Measurements from ENCODE around the gene SUPT3H.
"Not testable (repeated sequence)": the region's sequence is repeated elsewhere in the genome, so short reads cannot be mapped to it uniquely, and the experiment has no call there.

The SUPT3H gene

GRCh38 chr6:45320349-45320748 is 57.4 kb downstream of the SUPT3H start:
- DNase-seq: no peak

DNA sequence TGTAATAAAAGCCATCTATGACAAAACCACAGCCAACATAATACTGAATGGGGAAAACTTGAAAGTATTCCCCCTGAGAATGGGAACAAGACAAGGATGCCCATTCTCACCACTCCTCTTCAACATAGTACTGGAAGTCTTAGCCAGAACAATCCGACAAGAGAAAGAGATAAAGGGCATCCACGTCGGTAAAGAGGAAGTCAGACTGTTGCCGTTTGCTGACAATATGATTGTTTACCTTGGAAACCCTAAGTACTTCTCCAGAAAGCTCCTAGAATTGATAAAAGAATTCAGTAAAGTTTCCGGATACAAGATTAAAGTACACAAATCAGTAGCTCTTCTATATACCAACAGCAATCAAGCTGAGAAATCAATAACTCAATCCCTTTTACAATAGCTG is 63.6 kb downstream of the SUPT3H start:
- no peak for DNase-seq

- no peak for DNase-seq
Measured at GRCh38 chr6:45310118-45310788, 67.5 kb downstream of the SUPT3H start.

- no peak for DNase-seq
Measured at GRCh38 chr6:45305546-45305945, 72.2 kb downstream of the SUPT3H start.

- DNase-seq: no peak
Measured at GRCh38 chr6:45302832-45303231, 74.9 kb downstream of the SUPT3H start.

- no peak for DNase-seq
Measured at GRCh38 chr6:45301348-45302142, 76.2 kb downstream of the SUPT3H start.

DNA sequence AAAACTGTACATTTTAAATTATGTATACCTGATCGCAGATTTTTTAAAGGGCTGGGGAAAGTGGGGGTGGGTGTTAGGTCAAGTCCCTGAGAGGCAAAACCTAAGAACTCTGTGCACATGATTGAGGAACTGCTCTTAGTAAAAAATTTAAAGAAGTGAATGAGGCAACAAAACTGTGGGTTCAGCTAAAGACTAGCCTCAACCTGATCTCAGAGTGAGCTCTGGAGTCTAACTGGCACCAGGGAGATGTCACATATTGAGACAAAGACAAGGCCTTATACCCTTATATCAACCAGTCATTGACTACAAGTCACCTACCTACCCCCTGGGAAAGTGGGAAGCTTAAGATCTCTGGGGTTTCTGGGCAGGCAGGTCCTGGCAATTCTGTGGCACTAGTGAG is 77.0 kb downstream of the SUPT3H start:
- no peak for DNase-seq

DNA sequence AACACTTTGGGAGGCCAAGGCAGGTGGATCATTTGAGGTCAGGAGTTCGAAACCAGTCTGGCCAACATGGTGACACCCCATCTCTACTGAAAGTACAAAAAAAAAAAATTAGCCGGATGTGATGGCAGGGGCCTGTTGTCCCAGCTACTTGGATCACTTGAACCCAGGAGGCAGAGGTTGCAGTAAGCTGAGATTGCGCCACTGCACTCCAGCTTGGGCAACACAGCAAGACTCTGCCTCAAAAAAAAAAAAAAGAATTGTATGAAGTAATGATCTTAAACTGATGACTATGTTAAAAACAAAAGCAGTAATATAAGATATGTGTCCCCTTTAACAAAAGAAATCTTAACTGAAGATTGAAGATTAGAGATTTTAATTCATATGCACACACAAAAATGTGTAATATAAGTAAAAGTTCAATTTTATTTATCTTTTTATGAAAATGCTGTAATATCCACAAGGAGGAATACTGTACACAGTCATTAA is 78.6 kb downstream of the SUPT3H start:
- DNase-seq: no peak

DNA sequence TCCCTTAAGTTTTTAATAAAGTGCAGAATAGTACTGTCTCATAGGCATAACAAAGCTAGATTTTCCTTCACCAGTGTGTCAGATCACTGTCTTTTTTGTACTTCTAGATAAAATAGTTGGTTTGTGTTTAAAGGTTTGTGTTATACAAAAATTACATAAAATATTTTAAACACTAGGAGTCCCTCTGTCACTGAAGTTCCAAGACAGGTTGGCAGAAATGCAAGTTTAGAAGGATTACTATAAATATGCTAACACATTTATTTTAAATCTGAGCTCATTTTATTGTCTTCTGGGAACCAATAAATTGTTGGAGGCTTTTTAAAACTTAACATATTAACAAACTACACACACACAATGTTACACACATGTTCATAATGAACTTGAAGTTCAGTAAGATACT is 80.4 kb downstream of the SUPT3H start:
- DNase-seq: no peak

GRCh38 chr6:45294065-45294701 is 83.6 kb downstream of the SUPT3H start:
- not testable (repeated sequence) for DNase-seq

- DNase-seq: no peak
Measured at GRCh38 chr6:45293306-45293705, 84.4 kb downstream of the SUPT3H start.

DNA sequence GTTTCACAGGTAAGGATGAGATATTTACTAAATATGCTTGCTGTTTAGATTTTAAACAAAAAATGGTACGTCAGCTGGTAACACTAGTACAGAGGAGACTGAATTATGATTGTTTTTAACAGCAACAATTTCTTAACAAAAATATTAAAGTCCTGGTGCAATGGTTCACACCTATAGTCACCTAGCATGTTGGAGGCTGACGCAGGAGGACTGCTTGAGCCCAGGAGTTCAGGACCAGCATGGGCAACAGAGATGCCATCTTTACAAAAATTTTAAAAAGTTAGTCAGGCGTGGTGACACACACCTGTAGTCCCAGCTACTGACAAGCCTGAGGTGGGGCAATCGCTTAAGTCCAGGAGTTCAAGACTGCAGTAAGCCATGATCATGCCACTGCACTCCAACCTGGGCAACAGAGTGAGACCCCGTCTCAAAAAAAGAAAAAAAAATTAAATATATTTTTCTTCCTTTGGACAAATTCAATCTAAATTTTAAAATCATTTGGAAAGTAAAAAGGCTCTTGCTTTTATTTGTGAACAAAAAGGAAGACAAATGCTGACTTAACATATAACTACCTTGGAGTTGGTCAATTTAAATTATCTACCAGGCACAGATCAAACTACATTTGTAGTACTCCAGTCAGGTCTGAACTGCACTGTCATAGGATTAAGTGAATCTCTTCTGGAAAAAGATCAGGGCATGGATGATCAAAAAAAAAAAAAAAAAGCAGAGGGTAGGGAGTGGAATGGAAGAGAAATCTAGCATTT is 87.8 kb downstream of the SUPT3H start:
- DNase-seq: no peak

DNA sequence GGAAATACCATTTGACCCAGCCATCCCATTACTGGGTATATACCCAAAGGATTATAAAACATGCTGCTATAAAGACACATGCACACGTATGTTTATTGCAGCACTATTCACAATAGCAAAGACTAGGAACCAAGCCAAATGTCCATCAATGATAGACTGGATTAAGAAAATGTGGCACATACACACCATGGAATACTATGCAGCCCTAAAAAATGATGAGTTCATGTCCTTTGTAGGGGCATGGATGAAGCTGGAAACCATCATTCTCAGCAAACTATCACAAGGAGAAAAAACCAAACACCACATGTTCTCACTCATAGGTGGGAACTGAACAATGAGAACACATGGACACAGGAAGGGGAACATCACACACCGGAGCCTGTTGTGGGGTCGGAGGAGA is 91.0 kb downstream of the SUPT3H start:
- not testable (repeated sequence) for DNase-seq

- no peak for DNase-seq
Measured at GRCh38 chr6:45278367-45278766, 99.4 kb downstream of the SUPT3H start.

- not testable (repeated sequence) for DNase-seq
Measured at GRCh38 chr6:45277741-45278140, 100.0 kb downstream of the SUPT3H start.

- no peak for DNase-seq
Measured at GRCh38 chr6:45275358-45275757, 102.4 kb downstream of the SUPT3H start.

DNA sequence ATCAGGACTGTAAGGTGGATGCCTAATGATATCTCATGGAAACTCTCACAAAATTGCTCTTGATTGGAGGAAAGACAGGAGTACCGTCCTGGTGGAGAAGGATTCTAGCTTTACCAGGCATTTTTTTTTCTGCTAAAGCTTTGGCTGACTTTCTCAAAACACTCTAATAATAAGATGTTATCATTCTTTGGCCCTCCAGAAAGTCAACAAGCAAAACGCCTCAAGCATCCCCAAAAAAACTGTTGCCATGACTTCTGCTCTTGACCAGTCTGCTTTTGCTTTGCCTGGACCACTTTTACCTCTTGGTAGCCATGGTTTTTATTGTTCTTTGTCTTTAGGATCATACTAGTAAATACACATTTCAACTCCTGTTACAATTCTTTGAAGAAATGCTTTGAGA is 105.1 kb downstream of the SUPT3H start:
- DNase-seq: no peak

DNA sequence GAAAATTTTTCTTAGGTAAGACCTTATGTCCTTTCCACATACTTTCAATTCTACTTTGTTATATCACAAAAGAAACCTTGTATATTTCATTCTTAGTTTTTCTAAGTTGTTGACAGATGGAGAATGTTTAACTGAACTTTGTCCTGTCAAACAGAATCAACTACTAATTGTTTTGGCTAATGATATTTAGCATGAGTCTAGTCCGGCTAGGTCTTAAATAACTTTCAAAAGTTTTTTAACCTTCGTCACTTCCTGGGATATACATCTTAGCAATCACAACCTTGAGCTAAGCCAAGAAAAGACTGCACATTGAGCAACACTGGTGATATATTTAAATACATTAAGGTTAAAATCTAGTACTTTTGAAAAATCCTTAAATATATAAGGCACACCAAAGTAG is 112.5 kb downstream of the SUPT3H start:
- no peak for DNase-seq

GRCh38 chr6:45260696-45261095 is 117.0 kb downstream of the SUPT3H start:
- no peak for DNase-seq

- no peak for DNase-seq
Measured at GRCh38 chr6:45256697-45257695, 120.7 kb downstream of the SUPT3H start.

GRCh38 chr6:45255434-45255833 is 122.3 kb downstream of the SUPT3H start:
- no peak for DNase-seq

DNA sequence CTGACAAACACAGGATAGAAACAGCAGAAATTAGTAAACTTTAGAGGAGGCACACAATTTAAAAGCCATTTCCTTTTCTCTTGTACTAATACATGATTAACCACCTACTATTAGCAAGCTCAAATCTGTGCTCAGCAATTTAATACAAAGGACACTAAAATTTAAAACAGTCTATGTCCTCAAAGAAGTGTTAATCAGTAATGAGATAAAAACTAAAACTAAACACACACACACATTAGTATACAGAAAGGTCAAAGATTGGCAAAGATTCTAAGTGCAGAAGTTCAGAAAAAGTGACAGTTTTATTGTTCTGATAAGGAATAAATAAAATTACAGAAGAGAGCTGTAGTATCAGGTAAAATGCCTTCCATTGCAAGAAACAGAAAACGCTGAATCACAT is 123.5 kb downstream of the SUPT3H start:
- DNase-seq: no peak
